Skeletal muscle cell (primary cell): ENCODE measurements around the gene HIBCH.
"Not testable (repeated sequence)": the region's sequence is repeated elsewhere in the genome, so short reads cannot be mapped to it uniquely, and the experiment has no call there.

Source experiments
- DNase-seq: peaks from one replicate; pipeline ENCODE4 v3.0.0-alpha.2; 2010; ENCODE audit warnings: low read depth
- H3K4me3 ChIP-seq: 2 replicates; pipeline ENCODE4 v1.5.1; 2011; ENCODE audit warnings: low read depth, mild to moderate bottlenecking, control low read depth, low read length, moderate library complexity

Gene HIBCH

DNA sequence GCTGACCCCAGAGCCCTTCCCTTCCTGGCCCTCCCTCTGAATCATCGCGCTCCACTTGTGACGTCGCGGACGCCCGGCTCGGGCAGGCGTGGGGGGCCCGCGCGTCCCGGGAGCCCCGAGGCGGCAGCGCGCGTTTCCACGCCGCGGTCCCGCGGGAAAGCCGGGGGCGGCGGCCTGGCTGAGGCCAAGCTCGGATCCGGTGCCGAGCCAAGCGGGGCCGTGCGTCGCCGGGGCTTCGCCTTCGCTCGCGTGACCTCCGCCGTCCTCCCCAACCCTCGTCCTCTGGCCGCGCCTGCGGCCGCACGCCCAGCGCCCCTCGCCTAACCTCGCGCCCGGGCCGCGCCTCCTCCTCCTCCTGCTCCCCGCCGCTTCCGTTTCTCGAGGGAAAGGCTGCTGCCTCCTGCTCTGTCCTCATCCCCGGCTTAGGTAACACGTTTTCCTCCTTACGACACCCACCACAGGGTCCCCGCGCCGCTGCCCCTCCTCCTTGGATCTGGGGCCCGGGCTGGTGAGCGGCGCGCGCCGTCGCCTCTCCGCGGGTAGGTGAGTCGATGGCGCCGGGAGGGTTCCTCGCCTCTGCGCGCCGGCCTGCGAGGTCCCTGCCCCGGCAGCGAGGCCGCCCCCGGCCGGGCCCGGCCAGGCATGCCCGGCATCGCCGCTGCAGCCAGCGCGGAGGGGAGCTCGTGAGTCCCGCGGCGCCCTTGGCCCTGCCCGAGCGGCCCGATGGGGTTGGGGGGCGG, 24.1 kb upstream of the HIBCH start, which contains the start of gene INPP1:
INPP1 (plus strand) TSS at position 54 of the 740 bp plus-strand sequence. CDS start 16,514 bp downstream, outside the sequence.
- peak within 1 kb of the TSS; percentile 63 for H3K4me3 ChIP-seq
- no peak for DNase-seq

DNA sequence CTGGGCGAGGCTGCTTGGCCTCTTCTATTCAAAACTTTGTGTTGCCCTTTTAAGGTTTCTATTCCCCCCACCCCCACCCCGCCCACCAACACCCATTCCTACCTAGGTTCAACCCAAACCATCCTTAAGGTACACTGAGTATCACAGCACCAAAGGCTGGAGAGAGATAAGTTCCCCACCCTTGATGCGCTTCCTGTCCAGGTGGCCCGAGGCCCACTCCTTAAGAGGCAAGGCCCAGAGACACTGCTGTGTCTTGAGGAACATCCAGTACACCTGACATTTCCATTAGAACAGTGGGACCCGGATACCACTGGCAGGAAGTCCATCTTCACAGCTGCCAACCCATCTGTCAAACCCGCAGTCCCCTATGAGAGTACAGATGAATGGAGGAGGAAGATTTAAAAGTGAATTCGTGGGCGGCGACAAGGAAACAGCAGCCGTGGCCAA, 23.5 kb upstream of the HIBCH start:
- peak overlapping the region; percentile 63 for H3K4me3 ChIP-seq
- DNase-seq = no peak

DNA sequence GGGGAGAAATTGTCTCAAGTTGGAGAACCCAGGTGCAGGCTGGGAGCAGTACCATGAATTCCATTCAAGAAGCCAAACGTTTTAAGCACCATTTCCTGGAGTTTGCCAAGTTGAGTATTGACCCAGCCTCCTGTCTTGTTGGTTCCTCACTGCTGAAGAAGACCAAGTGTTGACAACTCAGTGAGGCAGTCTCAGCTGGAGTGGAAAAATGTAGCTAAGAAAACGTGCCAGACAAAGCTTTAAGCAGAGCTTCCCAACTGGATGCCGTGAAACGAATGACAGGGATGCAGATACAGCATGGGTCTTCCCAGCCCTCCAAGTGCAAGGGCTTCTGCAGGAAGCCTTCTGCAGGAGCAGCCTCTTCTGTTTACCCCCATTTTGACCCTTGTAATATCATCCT, 23.0 kb upstream of the HIBCH start:
- DNase-seq = no peak
- H3K4me3 ChIP-seq = no peak overlapping the region

DNA sequence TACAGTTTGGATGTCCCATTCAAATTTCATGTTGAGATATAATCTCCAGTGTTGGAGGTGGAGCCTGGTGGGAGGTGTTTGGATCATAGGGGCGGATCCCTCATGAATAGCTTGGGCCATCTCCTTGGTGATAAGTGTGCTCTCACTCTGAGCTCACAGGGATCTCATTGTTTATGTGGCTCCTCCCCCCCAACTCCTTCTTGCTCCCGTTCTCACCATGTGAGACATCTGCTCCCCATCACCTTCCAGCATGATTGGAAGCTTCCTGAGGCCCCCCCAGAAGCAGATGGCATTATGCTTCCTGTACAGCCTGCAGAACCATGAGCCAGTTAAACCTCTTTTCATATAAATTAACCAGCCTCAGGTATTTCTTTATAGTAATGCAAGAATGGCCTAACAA, 20.7 kb upstream of the HIBCH start:
- no peak overlapping the region for H3K4me3 ChIP-seq
- DNase-seq = no peak

DNA sequence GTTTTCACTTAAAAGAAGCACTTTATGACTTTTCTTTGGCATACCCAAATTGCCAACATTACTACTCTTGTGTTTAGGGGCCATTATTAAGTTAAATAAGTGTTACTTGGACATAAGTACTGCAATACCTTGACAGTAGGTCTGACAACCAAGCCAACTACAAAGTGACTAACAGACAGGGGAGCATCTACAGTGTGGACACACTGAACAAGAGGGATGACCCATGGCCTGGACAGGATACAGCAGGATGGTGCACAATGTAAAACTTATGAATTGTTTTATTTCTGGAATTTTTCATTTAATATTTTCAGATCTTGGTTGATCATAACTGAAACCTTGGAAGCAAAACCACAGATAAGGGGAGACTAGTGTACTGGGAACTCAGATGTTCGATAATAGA, 19.8 kb upstream of the HIBCH start:
- H3K4me3 ChIP-seq = no peak overlapping the region
- DNase-seq = no peak

DNA sequence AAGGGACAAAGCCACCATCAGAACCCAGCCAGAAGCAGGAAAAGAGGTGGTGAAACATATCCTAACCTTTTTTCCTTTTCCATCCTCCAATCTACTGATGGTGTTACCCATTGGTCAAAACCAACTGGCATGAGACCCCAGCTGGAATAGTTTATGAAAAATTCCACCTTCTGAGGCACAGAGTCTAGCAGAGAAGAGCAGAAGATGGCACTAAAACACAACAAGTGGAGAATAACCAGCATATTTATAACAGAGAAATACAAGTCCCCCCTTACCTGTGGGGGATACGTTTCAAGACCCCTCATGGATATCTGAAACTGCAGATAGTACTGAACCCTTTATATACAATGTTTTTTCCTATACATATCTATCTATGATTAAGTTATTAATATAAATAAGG, 18.8 kb upstream of the HIBCH start:
- no peak overlapping the region for H3K4me3 ChIP-seq

DNA sequence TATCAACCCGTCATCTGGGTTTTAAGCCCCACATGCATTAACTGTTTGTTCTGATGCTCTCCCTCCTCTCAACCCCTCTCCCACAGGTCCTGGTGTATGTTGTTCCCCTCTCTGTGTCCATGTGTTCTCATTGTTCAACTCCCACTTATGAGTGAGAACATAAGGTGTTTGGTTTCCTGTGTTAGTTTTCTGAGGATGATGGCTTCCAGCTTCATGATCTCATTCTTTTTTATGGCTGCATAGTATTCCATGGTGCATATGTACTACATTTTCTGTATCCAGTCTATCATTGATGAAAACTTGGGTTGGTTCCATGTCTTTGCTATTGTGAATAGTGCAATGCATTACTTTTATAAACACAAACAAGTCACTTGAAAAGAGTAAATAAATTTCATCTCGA, 16.8 kb upstream of the HIBCH start:
- DNase-seq = no peak
- no peak overlapping the region for H3K4me3 ChIP-seq

More for the DNA sequence above, 18.8 kb upstream of the HIBCH start:
- no peak for DNase-seq

DNA sequence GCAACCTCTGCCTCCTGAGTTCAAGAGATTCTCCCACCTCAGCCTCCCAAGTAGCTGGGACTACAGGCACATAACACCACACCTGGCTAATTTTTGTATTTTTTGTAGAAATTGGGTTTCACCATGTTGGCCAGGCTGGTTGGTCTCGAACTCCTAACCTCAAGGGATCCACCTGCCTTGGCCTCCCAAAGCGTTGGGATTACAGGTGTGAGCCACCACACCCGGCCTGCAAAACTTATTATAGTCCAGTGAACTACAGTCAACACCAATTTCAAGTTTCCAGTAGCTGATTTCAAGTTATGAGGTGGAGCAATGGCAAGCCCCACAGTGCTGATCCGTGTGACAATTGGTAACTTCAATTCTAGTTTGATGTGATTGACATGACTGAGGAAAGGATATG, 16.0 kb upstream of the HIBCH start:
- H3K4me3 ChIP-seq, DNase-seq: not testable (repeated sequence)

DNA sequence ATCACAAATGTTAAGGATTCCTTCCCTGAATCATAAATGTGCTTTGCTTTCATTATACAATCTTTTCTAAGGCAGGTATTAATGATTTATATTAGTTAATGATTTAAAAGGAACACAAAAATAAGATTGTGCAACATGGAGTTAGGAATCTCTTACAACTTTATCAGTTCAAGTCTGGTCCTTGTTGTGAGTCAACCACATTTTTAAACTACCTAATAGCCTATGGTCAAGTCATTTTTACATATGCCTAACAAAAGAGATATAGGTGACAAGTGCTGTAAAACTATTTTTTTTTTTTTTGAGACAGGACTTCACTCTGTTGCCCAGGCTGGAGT, 15.6 kb upstream of the HIBCH start:
- no peak overlapping the region for H3K4me3 ChIP-seq
- no peak for DNase-seq

DNA sequence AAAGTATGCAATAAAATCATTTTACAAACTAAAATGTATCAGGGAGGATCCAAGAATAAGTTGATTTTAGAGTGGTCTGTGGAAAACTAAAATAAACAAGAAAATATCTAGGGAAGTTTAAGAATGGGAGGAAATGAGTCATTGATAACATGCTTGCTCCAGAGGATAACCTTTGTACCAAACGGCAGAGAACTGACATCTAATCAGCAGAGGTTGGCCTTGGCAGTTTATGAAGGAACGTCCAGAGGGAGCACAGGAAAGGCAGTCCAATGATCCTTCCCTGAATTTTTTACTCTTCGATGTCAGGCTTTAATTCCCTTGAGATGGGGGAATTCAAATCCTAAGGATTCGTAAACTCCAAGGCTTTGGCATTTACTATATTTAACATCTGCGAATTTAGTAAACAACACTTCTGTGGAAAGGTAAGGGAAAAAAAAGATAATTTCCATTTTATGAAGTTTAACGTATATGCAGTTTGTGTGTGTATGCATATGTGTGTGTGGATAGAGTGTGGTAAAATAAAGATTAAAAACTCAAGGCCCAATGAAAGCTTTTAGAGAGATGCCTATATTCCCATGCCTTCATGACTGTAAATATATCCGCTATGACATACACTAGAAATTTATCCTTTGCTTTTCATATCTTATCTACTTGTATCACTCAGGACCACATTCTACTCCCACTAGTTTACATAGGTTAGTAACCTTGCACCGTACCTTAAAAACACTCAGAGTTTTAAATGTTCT, 15.0 kb upstream of the HIBCH start:
- DNase-seq = no peak
- H3K4me3 ChIP-seq = no peak overlapping the region

DNA sequence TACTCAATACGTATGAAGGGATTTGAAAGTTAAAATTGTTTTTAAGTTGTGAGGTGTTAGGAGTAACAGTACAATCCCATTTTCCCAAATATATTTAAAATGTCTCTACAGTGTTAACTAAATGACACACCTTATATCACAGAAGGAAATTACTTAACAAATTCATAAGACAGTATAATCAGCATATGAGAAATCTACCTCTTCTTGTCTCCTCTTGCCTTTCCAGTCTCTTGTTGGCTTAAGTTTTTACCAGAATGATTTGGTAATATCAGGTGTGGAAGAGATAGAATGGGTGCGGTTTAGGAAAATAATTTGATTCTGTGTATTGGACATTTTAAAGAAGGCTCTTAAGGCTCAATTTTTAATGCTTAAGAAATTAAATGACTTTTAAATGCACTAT, 14.3 kb upstream of the HIBCH start:
- no peak for DNase-seq
- no peak overlapping the region for H3K4me3 ChIP-seq

DNA sequence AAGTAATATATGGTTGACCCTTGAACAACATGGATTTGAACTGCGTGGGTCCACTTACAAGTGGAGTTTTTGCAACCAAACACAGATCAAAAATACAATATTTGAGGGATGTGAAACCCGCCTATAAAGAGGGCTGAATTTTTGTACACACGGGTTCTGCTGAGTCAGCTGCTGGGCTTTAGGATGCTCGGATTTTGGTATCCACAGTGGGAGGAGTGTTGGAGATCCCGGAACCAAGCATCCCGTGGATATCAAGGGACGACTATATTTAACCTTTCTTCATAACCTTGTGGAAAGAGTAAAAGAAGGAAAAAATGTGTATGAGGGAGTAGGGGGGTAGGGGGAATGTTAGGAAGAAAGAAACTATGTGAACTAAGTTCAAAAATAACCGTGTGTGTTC, 13.8 kb upstream of the HIBCH start:
- no peak for DNase-seq
- H3K4me3 ChIP-seq = no peak overlapping the region

DNA sequence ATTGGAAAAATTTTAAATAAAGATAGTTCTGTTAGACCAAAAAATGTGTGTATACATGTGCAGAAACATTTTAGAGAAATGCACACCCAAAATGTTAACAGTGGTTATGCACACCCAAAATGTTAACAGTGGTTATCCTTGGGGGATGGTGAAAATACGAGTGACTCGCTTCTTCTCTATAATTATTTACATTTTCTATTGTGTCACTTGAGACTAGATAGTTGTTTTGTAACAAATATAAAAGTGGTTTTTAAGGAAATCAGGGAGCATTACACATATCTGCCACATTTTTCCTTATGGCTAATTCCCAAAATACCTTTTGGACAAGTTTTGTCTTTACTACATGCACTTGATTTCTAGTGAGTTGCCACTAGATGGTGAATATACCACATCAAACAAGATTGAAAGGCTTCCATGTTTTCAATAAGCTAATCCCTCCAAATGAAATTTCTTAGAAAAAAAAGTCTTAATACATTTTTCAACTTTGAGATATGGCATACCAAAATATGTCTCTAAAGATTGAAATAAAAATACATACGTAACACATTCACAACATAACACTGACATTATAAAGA, 9.0 kb upstream of the HIBCH start:
- no peak for DNase-seq

DNA sequence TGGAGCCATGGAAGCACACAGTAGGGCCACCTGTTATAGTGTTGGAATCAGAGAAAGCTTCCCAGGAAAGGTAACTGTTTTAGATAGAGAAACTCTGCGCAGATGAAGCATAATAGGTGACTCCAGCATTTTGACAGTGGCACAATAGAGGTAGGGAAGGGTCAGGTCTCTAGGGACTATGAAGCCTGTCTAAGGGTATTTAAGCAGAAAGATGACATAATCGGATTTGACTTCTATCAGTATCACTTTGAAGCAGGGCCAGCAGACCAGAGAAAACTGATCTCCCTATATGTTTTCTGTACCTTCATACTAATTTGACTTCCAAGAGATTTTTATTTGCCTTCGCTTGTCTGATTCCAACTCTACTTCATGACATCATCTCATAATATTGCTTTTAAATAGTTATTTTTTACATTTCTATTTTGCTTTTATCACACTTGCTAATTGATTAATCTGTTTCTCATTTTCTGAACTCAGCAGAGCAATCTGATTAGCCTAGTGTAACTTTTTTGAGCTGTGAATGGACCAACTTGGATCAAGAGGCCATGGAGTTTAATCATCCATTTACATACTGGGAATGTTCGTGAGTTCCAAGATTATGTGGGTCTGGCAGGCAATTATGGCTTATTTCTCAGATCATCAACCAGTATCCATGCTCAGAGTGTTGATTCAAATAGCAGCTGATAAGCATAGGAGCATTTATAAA, 8.4 kb upstream of the HIBCH start:
- DNase-seq = no peak
- no peak overlapping the region for H3K4me3 ChIP-seq

More for the DNA sequence above, 9.0 kb upstream of the HIBCH start:
- no peak overlapping the region for H3K4me3 ChIP-seq

DNA sequence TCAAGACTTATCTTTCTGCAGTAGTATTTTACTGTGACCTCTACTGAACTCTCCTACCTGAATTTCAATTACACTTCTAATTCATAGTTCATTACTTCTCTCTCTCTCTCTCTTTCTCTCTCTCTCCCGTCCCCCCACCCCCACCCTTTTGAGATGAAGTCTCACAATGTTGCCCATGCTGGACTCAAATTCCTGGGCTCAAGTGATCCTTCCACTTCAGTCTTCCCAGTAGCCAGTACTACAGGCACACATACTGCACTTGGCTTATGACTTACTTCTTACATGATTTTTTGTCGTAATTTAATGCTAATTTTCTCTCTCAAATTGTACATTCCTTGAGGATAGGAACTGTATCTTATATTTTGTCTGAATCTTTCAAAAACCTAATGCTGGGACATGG, 6.0 kb upstream of the HIBCH start:
- no peak for DNase-seq

DNA sequence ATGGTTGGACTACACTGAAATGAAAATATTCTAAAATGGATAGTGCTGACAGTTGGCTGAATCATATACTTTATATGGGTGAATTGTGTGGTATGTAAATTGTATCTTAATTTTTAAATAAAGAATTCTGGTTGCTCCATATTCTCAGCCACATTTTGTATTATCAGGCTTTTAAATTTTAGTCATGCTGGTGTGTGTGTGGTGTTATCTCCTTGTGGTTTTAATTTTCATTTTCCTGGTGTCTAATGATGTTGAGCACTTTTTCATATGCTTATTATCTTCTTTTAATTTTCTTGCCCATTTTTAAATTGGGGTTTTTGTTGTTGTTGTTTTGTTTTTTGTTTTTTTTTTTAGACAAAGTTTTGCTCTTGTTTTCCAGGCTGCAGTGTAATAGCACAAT, 3.8 kb upstream of the HIBCH start:
- no peak overlapping the region for H3K4me3 ChIP-seq
- no peak for DNase-seq

More for the DNA sequence above, 6.0 kb upstream of the HIBCH start:
- H3K4me3 ChIP-seq = no peak overlapping the region

DNA sequence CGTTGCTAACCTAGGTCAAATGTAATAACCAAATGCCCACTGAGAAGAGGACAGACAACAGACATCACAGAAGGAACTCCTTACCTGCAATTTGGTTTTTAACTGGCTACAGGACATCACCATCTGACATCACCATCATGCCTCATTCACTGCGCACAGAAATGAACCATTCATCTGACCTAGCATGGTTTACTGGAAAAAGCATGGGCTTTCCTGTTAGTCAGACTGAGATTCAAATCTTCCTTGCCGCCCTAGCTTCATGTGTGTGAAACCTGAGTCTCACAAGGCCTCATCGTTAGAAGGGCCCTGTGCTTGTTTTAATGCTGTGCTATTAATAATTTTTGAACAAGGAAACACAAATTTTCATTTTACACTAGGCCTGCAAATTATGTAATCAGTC, 1.1 kb upstream of the HIBCH start:
- no peak for DNase-seq
- no peak overlapping the region for H3K4me3 ChIP-seq

DNA sequence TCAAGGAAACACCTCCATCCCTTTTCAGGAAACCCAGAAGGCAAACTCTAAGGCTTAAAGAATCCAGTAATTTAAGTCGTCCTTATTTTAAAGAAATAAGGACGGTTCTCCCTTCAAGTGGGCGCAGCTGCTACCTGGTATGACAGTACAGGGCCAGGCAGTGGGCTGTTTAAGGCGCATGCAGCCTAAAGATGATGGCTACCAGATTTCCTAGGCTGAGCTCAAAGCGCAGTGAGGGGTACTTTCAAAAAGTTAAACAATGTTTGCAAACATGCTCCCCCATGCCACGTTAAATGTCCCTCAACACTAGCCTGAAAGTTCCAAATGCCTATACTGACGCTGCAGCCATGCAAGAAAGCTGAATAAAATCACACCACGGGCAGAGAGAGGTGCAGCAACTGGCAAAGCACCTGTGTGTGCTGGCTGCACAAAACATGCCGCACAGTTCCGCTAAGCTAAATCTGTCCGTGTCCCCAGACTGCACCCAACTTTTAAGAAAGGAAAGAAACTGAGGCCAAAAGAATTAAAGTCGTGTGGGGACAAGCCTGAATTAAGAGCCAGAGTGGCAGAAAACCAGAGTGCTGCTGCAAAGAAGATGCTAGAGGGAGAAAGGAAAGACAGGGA, 583 bp downstream of the HIBCH start:
- peak overlapping the region; percentile 88 for H3K4me3 ChIP-seq
- DNase-seq = no peak

DNA sequence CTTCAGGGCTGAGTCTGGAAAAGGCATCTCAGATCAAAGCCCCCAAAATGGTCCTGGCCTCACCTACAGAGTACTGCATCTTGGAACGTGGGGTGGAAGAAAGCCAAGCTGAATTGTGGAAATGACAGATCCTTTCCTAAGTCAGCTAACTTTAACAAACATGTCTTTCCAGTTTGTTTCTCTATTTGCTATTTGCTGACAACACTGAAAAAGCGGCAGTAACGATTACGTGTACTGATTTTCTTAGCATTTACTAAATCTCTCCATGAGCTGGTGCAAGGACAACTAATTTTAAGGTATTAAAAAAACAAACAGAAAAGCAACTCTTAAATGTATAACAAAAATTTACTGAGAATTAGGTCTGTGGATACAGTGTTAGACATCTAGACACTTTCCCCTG, 1.1 kb downstream of the HIBCH start:
- H3K4me3 ChIP-seq = peak overlapping the region; percentile 88
- DNase-seq = no peak

DNA sequence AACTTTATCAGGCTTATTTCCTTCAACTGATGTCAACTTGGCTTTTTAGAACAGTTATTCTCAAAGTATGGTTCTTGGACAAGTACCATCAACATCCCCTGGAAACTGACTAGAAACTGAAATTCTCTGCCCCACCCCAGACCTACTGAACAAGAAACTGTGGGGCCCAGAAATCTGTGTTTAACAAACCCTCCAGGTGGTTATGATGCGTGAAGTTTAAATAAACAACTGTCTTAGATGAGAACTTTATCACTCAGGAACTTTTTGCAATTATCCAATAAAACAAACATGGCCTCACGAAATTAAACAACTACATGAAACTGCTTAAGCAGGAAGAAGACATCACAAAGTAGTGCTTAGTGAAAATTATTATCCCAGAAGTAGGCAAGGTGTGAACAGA, 4.4 kb downstream of the HIBCH start:
- no peak overlapping the region for H3K4me3 ChIP-seq
- no peak for DNase-seq
